HG02973 (cell line): ENCODE results near the gene PTX3.

Source experiments
- ATAC-seq: cut with Tn5 transposase; IDR thresholded peaks from one replicate; pipeline ENCODE4 v1.9.1; 2021; ENCODE audit warnings: moderate library complexity; ENCODE audit not compliant: unreplicated experiment

PTX3 gene

GRCh38 chr3:157436583-157437291 is at the start of gene PTX3:
Gene PTX3, plus strand, starts transcription at chr3:157436850. Its CDS starts 84 bp downstream, at chr3:157436934.
- ATAC-seq: no peak

DNA sequence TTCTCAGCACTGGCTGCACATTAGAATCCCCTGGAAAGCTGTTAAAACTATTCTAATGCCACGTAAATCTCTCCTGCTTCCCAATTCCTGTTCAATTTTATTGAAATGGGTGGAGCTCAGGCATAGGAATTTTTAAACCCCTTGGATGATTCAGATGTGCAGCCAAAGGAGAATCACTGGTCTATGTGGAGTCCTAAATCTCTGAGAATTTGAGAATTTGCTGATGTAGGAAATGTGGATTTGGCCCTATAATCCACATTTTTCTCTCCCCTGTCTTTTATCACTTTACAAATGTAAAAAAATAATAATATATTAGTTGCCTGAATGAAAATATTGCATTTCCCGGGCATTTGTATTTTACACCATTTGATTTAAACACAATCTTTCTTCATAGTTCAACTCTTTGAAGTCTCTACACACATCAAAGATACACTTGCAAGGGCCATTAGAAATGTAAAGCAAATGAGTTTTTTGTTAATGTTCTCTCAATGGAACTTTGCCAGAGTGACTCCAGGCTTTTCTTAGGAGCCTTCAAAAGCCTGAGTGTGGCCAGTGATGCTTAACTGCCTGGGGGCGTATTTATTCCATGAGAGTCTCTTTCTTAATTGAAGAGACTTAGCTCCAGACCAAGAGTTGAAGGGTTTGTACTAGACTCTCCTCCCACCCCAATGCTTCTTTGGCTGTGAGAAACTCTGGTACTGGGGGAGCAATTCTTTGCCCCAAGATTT is 48.8 kb upstream of the PTX3 start:
- ATAC-seq: no peak

GRCh38 chr3:157388976-157389375 is 47.7 kb upstream of the PTX3 start:
- ATAC-seq: no peak

- ATAC-seq: no peak
Observed at GRCh38 chr3:157390713-157391515, 45.7 kb upstream of the PTX3 start.

- no peak for ATAC-seq
Observed at GRCh38 chr3:157392104-157392503, 44.5 kb upstream of the PTX3 start.

DNA sequence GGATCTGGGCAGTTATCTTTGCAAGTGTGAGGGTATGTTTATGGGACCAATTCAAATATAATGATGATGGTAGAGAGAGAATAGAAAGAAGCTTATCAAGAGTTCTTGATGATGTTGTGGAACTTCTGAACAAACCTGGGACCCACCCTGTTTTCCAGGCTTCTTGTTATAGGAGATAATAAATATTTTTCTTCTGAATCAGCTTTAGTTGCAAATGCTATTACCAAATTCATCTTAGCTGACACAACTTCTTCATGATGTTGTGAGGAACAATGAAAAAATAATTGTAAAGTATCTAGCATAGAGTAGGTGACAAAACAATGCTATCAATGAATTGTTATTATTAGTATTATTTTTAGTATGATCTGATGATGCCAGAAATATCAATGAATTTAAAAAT is 43.5 kb upstream of the PTX3 start:
- no peak for ATAC-seq

DNA sequence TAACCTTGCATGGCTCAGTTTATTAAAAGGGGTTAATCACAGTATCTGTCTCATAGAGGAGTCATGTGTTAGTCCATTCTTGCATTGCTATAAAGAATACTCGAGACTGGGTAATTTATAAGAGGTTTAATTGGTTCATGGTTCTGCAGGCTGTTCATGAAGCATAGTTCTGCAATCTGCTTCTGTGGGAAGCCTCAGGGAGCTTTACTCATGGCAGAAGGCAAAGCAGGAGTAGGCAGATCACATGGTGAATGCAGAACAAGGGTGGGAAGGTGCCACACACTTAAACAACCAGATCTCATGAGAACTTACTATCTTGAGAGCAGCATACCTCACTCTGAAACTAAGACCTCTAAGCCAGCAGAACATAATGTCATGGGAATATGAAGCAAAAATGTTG is 42.2 kb upstream of the PTX3 start:
- ATAC-seq: no peak

DNA sequence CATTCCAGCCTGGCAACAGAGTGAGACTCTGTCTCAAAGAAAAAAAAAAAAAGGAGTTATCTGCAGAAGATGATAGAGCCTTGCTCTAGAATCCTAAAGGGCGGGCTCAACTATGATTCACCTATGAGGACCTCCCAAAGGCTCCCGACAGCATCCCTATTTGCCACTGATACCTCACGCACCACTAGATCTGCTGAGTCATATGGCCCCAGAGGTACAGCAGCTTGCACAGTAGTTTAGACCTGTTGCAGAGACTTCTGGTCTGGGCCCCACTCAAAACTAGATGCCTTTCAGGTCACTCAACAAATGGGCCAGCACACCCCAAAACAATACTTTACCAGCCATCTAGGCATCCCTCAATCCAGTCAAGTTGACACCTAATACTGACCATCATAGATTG is 38.1 kb upstream of the PTX3 start:
- no peak for ATAC-seq

- ATAC-seq: no peak
Observed at GRCh38 chr3:157404381-157404780, 32.3 kb upstream of the PTX3 start.

DNA sequence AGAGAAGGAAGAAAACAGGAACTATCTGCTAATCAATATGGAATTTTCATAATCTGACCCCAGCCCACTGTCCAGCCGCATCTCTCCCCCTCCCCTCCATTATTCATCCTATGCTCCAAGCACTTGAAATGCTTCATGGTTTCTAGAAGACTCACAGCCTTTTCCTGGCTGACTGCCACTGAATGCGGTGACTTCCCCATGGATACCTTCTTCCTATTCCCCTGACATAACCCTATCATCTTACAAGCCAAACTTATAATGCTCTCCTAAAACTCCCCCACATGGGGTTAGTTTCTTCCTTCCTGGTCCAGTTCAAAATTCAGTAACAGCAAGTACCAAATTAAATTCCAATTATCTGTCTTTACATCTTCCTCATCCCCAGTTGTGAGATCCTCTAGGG is 31.2 kb upstream of the PTX3 start:
- ATAC-seq: no peak

DNA sequence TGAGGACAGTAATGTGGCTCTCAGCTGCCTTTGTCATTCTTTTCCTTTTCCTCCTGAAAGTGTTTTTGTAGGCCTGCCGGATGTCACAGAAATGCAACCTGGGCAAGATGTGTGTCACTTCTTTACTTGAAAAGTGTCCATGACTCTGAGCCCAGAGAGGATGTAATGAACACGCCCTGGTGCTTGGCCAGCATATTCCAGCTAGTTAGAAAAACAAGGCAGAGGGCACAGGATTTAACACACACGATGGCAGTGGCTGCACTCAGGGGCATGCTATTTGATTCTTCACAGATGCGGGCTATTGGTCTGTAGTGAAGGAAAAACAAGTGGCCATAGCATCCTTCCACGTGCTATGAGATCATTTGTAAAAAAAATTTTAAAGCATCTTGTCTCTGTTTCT is 30.3 kb upstream of the PTX3 start:
- no peak for ATAC-seq

DNA sequence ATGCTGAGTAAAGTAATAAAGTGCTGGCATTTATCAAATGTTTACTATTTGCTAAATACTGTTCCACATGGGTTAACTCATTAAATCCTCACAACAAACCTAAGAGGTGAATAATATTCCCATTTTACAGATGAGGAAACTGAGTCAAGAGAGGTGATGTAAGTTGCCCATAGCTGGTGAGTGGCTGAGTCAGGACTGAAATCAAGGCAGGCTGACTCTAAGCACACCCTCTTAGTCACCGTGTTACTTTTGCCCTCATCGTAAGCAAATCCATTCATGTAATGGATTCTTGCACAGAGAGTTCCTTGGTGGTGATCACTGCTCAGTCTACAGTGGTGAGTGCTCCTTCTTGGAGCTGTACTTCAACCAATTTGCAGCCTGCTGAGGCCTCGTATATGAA is 28.9 kb upstream of the PTX3 start:
- no peak for ATAC-seq

GRCh38 chr3:157408499-157409149 is 28.0 kb upstream of the PTX3 start:
- no peak for ATAC-seq

DNA sequence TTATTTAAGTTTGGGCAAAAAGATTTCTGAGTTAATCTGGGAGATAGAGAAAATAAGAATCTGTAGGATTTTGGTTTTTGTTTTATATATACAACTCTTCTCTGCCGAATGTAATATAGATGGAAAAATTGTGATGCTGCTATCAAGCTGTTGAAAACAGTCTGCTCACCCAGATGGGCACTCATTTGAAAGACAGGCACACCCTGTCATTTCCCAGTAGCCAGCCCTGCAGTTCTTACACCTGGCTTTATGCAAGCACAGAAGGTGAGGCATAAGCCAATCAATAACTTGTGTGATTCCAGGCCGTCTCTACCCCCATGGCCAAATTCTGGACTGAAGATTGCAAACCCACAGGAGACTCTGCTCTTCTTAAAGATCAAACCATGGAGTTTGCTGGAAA is 27.1 kb upstream of the PTX3 start:
- no peak for ATAC-seq

DNA sequence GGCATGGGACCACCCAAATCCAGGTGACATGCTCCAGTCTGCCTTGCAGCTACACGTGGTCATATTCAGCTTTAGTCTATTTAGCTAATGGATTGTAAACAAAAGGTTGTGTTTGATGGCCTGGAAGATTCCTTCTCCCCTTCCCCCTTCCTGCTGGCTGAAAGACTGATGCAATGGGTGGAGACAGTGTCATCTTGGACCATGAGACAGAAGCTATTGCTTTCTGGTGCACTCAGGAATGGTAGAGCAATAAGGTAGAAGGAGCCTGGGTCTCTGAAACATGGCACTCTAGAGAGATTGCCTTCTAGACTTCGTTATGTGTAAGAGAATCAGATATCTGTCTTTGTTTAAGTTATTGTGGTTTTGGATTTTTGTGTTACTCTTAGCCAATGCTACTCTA is 25.7 kb upstream of the PTX3 start:
- no peak for ATAC-seq

DNA sequence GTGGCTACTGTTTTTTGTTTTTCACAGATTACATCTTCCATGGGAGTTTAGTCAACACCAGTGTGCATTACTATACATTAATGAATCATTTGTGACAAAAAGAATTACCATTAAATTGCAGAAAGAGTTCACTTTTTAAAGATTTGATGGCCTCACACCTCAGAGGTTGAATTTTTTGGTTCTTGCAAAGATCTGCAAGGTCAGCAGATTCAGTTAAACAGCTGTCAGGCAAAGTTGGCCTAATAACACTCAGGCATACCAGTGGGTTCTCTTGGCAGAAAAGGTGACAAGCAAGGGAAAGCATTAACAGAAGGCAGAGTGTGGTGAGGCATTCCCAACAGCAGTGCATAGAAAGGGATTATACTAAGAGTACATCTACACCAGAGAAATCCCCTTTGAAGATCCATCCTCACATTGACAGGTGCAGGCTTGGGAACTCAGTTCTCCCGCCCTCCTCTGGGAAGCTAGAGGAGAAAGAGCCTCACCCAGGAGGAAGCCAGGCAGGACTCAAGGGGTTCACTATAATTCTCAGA is 24.3 kb upstream of the PTX3 start:
- no peak for ATAC-seq

DNA sequence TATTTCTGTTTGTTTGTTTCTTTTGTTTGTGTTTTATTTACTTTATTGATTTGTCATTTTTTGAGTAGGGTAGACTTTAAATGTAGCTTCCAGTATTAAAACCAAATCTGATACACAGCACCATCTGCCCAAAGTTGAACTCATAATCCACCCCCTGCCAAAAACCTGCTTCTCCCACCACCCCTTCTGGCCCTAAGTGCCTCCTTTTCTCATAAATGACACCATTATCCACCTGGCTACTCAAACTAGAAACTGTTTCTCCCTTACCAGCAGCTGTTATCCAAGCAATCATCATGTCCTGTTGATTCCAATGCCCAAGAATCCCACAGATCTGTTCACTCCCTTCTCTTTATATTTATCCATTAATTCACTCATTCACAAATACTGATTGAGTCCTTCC is 21.8 kb upstream of the PTX3 start:
- ATAC-seq: no peak

- no peak for ATAC-seq
Observed at GRCh38 chr3:157416347-157417087, 20.1 kb upstream of the PTX3 start.

- no peak for ATAC-seq
Observed at GRCh38 chr3:157417247-157417646, 19.4 kb upstream of the PTX3 start.

- no peak for ATAC-seq
Observed at GRCh38 chr3:157418104-157418503, 18.5 kb upstream of the PTX3 start.
